Fibroblast of skin of left biceps (primary cell): ENCODE results near the gene CTNND2.

Experiments used
- DNase-seq, 2 experiments: peaks; one replicate each; pipeline ENCODE4 v3.0.0-alpha.2; 2013; ENCODE audit warnings: low read depth in 2 of 2

Gene CTNND2

DNA sequence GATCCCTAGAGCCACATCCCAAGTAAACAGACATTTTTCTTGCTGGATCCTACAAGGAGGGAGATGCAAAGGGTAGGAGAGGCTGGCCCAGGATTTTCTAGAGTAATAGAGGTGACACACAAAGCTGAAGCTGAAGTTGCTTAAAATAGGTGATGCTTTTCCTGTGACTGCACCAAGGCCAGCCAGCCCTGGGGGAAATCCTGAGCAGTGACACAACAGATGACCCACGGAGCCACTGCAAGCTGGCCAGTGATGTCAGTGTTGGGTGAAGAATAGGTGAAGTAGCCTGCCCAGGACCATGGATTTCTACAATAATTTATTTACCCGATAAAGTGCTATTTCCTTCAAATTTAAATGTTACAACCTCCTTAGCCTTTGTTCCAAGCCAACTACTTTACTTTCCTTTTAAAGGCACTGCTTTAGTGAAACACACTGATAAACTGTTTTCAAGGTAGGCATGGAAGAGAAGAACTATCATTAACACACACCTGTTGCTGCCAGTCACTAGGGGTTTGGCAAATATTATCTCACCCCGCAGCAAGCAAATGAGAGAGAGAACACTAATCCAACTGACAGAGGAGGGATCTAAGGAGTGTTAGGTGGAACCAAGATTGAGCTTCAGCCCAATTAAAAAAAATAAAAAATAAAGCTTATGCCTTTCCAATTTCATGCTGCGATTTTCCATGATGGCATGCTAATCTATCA is 123.5 kb downstream of the CTNND2 start:
- DNase-seq, result no peak

DNA sequence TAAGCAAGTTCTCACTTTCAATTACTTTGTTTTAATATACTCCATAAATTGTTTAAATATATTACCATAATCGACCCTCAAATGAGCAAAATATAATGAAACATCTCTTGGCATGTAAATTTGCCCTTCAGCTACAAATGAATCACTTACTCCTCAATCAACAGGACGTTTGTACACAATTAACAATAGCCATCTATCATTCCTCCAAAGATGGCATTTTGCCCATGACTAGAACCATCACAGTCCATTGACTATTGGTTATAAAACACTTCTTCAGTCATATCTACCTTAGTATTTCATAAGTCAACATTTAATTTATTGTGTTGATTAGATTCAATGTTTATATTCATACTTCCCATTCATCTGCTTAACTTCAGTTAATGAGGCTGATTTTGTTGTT is 127.2 kb downstream of the CTNND2 start:
- DNase-seq, result no peak

DNA sequence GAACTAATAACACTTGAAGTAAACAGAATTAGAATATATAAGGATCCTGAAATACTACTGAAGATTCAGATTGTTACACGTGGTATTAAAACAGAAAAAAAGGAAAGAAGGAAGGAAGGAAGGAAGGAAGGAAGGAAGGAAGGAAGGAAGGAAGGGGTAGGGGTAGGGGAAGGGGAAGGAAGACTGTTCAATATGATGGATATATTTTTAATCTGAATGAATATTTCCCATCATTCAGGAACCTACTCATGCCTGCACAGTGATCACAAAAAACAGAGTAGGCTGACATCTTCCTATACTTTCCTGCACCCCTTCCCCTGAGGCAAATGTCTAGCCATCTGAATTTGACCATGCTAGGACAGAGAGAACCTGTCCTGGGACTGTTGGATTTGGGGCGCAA is 133.9 kb downstream of the CTNND2 start:
- DNase-seq, result no peak

DNA sequence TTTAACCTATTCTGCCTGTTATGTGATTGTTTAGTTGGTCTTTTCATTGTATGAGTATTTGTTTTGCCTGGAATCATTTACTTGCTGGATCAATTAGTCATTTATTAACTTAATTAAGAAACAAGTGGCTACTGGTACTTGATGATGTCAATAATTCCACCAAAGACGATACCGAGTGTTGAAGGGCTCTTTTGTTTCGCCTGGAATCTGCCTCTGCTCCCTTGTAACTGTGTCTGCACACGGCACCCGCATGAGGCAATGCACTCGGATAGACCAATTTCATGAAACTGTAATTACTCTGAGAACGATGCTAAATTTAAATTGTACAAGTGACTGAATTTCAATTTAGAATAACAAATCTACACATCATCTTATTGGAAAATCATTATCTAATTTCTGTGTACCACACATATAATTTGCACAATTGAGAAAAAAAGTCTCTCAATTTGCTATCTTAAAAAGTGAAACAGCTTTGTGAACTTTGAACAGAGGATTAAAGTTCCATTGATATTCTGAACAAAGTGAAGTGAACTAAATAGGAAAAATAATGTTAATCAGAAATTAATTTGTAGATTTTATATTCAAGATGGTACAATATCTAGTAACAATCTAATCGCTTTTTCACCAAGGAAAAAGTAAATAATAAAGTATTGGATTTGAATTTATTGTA is 143.2 kb downstream of the CTNND2 start:
- no peak for DNase-seq

DNA sequence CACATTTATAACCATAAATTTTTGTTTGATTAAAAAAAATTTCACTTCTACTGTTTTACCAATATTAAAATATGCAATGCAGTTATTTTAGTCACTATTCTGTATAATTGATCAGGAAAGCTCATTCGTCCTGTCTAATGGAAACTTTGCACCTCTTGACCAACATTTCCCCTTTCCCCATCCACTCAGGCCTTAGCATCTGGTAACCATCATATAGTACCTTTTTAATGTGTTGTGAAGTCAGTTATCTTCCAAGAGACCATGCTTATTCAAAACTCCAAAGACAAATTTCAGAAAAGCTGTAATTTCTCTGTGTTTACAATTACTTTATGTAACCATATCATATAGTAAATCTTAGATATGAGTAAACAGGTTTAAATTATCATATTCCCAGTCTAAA is 145.9 kb downstream of the CTNND2 start:
- no peak for DNase-seq

DNA sequence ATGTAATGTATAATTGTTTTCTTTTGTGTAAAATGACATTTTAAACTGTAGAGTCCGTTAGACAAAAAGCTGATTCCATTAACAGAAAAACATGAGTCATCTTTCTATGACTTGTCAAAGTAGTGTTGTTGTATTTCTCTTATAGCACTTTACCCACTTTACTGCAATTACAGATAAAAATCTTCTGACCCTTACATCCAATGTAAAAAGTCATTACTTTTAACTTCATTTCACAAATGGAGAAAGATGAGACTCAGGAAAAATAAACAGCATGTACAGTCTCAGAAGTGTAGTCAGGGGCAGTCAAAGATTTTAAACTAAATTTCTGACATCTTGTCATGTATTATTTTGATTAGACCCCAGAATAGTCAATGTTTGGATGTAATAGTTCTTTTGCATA is 146.6 kb downstream of the CTNND2 start:
- no peak for DNase-seq

DNA sequence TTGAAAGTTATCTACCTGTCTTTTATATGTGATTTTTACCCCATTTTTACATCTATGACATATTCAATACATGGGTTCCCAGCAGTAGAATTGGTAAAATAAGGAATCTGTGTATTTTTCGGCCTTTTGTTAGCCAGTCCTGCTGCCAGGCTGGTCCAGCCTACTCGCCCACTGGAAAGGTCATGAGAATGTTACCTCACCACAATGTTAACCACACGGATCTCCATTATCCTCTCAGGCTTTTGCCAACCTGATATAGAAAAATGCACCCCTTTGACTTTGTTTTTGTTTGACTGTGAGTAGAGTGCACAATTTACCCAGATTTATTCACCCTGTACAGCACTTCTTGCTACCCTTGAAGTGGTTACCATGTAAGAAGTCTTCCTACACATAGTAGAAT is 167.2 kb downstream of the CTNND2 start:
- DNase-seq, result no peak

DNA sequence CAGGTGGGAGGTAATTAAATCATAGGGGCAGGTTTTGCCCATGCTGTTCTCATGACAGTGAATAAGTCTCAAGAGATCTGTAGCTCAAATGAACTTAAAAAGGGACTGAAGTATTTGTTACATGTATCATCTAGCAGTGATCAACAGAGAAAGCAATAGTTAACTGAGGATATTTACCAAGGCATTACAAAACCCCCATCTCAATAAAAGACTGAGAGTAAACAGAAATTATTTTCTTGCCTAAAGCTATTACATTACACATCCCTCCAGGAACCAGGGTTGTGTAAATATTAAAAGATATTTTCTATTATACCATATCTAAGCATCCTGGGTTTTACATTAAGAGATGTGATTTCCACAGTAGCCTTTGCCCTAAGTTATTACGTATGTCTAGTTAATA is 169.9 kb downstream of the CTNND2 start:
- DNase-seq, result no peak

DNA sequence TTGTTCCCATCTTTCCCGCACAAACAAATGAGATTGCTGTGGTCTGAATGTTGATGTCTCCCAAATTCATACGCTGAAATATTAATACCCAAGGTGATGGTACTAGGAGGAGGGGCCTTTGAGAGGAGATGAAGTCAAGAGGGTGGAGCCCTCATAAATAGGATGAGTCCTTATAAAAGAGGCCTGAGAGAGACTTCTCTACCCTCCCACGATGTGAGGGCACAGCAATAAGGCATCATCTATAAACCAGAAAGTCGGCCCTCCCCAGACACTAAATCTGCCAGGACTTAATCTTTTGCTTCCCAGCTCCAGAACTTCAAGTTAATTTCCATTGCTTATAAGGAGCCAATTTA is 170.4 kb downstream of the CTNND2 start:
- no peak for DNase-seq

DNA sequence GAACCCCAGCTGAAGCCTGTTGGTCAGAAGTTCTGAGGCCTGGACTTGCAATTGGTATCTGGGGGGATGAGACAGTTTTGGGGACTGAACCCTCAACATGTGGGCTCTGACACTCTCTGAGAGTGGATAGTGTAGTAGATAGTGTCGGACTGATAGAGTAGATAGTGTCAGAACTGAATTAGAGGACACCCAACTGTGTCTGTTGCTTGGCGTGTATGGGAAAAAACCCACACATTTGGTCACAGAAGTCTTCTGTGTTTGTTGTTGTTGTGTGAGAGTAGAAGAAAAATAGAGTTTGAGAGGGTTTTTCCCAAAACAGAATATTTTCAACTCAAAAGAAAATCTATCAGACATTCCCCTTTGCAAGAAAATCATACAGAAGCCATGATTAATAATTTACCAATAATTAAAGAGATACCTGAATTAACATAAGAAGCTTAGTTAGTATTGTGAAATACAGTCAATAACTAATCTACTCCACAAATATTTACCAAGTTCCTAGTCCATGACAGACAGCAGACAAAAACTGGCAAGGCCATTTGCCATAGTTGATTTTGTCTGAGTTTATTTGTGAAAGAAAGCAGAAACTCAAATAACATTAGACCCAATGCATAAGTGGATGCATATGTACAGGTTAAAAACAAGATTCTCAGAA is 170.9 kb downstream of the CTNND2 start:
- no peak for DNase-seq

DNA sequence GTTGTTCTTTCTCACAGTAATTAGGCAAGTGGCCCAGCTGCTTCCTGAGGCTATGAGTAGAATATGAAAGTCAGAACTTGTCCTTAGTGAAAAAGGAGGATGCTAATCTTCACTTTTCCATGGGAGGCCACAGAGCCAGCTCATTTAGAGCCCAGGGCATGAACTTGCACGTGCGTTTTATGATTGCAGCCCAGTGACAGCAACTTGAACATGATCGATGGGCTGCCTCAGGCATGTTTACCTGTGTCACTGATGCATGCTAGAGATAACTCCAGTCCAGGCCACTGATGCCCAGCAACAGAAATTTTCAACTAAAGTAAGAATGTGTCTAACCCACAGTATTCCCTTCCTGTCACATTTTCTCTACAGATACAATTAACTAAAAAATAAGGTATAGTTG is 179.3 kb downstream of the CTNND2 start:
- no peak for DNase-seq

DNA sequence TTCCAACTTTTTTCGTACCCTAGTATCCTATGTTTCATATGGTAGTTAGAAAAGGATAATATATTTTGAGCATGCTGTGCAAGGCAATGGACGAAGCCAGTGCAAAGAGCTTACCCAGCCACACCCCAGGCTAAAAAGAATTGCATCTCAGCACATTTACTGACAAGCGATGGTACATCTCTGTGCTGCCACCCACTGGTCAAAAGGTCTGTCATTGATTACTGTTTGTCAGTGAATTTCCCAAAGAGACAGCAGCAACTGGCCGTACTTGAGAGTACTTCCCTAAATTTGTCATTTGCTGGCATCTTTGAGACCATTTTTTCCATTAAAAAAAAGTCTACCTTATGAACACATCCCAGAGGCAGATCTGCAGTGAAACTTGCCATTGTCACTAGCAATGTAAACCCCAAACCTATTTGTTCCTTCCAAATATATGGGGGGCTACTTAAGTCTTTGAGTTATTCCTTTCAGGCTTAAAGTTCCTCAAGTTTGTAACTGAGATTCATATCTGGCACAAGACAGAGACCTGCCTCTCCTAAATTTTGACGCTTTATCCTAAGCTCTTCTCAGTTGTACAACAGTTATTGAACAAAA is 184.3 kb downstream of the CTNND2 start:
- no peak for DNase-seq

DNA sequence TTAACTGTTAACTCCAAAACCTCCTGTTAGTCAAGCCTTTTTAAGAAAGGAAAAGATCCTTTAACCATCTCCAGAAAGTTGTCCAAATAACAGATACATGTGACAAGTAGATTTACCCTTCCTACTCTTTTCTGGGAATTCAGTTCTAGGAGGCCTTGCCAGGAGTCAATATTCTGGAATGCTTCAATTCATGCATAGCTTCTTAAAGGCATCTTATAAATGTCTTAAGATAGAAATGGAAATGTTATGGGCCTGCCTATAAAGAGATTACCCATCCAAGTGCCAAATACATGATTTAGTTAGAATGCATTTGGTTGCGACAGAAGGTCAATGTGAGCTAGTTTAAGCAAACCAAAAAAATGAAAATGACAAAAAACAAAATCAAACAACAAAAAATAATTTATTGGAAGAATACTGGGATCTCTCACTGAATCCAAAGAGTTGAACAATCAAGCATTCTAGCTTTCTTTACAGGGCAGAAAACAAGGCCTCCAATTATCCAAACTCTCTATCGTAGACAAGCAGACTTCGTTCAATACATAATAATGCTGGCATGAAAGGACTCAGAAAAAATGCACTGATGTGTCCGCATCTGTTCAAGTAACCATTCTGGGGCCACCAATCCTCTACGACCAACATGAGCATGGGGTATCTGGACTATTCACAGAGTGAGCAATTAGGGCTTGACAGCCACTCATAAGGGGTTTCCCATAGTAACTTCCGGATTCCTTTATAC is 188.6 kb downstream of the CTNND2 start:
- no peak for DNase-seq

DNA sequence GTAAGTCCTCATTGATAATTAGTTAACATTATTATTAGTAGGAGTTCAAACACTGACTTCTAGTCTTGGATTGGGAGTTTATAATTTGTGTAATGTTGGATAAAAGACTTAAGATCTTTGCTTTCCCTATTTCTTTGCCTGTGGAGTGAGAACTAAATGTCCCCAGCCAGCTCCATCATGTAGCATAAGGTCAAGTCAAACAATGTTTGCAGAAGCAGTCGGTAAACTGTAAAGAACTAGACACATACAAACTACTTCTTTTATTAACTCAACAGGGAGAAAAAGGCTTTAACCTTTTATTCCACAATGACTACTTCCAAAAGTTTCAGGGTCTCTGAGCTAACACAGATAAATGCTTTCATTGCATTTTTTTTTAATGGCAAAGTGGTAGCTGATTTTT is 192.3 kb downstream of the CTNND2 start:
- DNase-seq, result no peak

DNA sequence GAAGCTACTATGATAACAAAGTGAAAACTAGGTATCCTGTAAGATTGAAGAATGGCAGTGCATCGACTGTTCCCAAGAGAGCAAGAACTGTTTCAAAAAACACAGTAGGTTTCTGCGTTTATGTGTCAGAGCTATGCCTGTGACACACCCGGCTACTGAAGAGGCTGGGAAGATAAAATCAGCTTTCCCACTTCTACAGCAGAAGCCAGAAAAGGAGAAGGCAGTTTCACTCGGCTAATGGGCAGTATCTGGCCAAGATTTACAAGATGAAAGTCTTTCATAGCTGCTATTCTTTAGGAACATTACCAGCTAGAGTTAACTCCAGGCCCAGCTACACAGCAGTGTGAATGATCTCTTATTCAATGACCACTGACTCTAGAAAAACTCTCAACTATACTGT is 195.2 kb downstream of the CTNND2 start:
- DNase-seq, result no peak

DNA sequence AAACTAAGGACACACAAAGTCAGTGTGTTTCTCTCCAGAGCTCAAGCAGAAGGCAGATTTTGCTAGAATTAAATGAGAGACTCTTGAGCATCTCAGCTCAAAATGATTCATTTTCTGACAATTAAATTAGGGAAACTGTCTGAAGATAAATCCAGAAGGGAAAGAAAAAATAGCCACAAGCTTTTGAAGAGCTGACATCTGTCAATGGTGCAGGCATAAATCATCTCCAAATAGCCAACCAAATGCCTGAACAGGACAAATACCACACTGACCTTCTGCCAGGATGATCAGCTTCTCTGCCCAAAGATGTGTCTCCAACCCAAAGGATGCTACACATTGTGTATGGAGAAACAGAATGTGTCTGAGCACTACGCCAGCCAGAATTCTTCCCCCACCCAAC is 199.3 kb downstream of the CTNND2 start:
- DNase-seq, result no peak

DNA sequence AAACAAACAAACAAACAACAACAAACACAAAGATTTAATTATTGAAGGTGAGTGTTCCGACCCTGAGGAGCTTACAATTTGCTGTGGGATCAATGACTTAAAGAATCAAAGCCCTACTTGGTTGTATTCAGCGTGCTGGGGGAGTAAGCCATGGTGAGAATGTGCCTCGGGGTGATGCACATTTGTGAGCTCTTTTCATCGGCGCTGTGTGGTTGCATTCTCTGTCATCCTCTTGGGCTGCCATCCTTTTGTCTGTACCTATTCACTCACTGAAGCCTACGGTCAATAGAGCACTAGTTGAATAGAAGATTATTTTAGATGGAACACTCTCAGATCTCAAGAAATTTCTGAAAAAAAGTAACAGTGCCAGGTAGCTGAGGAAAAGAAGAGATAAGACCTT is 203.9 kb downstream of the CTNND2 start:
- DNase-seq, result no peak

DNA sequence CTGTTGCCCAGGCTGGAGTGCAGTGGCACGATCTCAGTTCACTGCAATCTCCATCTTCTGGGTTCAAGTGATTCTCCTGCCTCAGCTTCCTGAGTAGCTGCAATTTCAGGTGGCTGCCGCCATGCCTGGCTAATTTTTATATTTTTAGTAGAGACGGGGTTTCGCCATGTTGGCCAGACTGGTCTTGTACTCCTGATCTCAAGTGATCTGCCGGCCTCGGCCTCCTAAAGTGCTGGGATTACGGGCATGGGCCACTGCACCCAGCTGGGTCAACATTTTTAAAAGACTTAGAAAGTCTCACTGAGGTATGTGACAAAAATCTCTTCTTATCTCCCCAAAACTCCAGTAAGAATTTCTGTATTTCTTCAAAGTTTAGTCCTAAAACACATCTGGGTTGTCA is 211.6 kb downstream of the CTNND2 start:
- DNase-seq, result no peak

DNA sequence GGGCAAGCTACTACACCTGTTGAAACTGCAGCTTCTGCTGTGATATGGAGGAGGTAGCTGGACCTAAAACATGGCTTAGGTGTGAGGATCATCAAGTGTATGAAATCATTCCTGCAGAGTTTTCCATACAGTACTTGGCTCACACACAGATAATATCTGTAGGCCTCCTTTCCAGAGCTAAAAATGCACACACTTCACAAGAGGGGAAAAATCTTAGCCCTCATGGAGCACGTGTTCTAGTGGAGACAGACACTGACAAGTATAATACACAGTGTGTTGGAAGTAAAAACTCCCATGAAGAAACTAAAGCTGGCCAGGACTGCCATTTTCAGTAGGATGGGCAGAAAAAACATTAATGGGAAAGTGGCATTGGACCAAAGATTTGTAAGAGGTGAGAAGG is 216.7 kb downstream of the CTNND2 start:
- DNase-seq, result no peak

DNA sequence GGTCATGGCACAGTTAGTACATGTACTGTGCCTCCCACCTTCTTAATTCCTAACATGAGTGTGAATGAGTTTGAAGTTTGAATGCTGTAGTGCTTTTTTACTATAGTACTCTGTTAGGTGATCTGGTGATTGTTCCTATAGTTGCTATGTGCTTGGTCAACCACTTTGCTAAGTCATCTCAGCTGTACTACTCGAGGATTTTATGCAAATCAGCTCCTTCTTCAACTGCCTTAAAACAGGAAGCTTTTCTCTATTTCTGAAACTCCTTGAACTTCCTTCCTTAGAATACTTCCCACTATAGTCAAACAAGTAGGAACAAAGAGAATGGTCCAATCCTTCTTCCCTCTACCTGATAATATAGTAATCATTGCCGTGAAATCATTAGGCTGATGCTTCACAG is 219.6 kb downstream of the CTNND2 start:
- no peak for DNase-seq

DNA sequence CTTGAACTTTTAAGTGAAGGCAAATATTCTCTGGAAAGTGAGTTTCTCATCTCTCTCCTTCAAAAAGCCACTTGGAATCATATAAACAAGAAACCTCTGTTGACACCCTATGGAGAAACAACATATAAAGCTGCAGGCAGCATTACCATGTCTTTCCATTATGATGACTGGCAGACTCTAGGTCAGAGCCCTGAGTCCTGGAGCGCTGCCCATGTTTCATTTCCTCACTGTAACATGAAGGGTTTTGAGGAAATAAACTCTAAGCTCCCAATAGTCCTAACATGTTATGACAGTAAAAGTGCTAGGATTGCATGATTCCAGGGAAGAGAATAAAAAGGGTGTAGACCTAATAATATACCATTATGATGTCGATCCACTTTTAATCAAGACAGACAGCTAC is 220.6 kb downstream of the CTNND2 start:
- DNase-seq, result no peak

DNA sequence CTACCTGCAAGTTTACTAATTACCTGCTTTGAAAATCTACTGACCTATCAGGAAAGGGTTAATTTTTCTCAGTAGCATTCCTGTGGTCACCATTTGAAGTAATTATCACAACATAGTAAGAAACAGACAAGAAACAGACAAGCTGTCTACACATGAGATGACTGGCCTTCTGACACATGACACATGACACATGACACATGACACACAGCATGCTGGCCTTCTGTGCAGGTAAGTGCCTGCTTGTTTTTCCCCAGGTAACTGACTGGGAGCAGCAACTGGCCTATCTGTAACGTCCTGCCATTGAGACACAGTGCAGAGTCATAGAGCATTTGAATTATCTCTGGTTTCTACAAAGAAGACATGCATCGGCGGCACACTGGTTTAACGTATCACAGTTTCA is 222.4 kb downstream of the CTNND2 start:
- DNase-seq, result no peak
